ENCODE measurements around the gene EXOC6B.

The EXOC6B gene

GRCh38 chr2:72235497-72236415, 590.1 kb downstream of the EXOC6B start:
- DNase-seq (ENCODE audit: low read depth in 4 of 4, low spot score in 1 of 4): no peak

GRCh38 chr2:72233211-72233610, 592.6 kb downstream of the EXOC6B start:
- DNase-seq (ENCODE audit: low read depth in 4 of 4, low spot score in 1 of 4): no peak

- no peak for DNase-seq (ENCODE audit: low read depth in 4 of 4, low spot score in 1 of 4)
Measured at GRCh38 chr2:72222829-72223564, 602.8 kb downstream of the EXOC6B start.

GRCh38 chr2:72220170-72220569, 605.7 kb downstream of the EXOC6B start:
- no peak for DNase-seq (ENCODE audit: low read depth in 4 of 4, low spot score in 1 of 4)

DNA sequence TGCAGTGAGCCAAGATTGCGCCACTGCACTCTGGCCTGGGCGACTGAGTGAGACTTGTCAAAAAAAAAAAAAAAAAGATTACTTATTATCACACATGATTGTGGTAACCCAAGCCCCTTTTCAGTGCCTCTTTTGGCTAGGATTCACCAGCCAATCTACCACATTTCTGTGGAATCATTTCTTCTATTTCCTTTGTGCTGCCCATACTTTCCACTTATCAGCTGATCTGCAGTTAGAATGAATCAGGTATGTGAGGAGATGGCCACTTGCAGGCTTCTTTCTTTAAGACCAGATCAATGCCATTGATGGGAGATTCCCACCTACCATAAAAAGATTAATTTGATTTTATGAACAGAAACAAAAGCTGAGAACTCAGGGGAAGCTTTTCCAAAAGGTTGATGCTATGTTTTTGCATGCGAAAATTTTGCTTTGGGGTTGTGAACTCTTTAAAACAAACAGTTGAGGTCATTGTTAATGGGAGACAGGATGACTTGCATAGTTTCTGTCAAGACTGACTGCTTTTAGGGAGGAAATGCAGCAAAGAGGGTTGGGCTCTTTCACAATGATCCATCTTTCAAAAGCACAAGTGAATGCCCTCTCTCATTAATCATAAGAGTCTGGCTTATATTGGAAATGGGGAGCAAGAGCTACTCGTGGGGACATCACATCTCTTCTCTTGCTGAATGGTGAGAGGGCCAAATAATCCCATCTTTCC, 611.2 kb downstream of the EXOC6B start:
- DNase-seq (ENCODE audit: low read depth in 4 of 4, low spot score in 1 of 4): no peak

GRCh38 chr2:72212486-72212855, 613.4 kb downstream of the EXOC6B start:
- no peak for DNase-seq (ENCODE audit: low read depth in 4 of 4, low spot score in 1 of 4)

DNA sequence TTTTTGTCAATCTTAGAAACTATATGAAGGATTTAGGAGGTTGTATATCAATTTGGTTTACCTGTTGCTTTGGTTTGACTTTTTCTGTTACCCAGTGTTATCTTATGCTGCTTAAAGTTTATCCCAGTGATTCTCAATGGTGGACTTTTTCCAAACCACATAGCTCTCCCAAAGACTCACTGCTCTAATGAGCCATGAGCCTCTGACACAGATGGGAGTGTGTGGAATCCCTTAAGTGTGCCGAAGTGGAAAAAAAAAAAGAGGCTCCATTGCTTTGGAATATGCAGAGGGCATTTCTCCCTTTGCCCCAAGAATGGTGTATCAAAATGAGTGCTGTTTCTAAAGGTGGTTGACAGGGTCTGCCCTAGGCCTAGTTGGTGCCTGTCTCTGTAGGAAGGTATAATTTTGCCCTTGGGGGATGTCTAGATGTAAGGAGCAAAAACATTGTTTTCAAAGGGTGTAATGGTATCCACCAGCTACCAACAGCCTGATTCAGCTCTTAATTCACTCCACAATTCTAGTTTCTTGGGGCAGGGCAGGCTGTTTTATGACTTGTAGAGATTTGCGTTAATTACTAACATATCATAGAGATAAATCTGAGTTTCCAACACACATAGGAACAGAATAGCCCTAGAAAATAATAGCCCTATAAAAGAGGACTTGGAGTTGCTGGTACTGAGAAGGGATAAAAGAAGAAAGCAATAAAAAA, 613.9 kb downstream of the EXOC6B start:
- DNase-seq (ENCODE audit: low read depth in 4 of 4, low spot score in 1 of 4): no peak

DNA sequence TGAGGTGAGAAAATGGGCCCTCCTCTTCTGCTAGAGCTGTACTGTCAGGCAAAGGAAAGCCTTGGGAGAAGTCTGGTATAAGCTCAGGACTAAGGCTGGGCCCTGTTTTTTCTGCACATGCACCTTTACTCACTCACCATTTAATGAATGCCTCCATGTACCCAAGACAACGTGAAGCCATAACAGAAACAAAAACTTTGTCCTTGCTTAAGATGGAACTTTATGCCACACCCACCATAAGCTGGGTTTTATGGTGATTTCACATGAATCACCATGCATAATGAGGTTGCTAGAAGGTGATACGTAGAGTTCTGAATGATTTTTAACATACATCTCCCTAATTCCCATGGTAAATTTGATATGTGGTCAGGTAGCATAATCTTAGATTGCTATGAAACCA, 614.5 kb downstream of the EXOC6B start:
- no peak for DNase-seq (ENCODE audit: low read depth in 4 of 4, low spot score in 1 of 4)

- no peak for DNase-seq (ENCODE audit: low read depth in 4 of 4, low spot score in 1 of 4)
Measured at GRCh38 chr2:72210470-72210869, 615.4 kb downstream of the EXOC6B start.

GRCh38 chr2:72208225-72208624, 617.6 kb downstream of the EXOC6B start:
- DNase-seq (ENCODE audit: low read depth in 4 of 4, low spot score in 1 of 4): no peak

- DNase-seq (ENCODE audit: low read depth in 4 of 4, low spot score in 1 of 4): no peak
Measured at GRCh38 chr2:72207334-72207733, 618.5 kb downstream of the EXOC6B start.

DNA sequence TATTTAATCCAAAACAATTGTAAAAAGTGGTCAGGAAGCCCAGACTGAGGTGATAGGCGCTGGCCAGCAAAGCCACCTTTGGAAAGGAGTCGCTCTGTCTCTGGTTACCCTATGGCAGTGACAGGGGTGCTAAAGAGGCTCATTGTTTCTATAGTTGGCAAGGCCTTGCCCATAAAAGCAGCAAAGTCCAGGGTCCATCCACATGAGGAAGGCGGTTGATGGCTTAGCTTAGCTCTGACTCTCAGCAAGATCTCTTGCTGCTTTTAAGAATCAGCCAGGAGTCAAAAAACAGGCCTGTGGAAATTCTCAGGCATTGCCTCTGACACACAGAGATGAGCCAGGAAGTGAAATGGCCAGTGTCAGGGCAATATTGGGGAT, 620.3 kb downstream of the EXOC6B start:
- DNase-seq (ENCODE audit: low read depth in 4 of 4, low spot score in 1 of 4): no peak

DNA sequence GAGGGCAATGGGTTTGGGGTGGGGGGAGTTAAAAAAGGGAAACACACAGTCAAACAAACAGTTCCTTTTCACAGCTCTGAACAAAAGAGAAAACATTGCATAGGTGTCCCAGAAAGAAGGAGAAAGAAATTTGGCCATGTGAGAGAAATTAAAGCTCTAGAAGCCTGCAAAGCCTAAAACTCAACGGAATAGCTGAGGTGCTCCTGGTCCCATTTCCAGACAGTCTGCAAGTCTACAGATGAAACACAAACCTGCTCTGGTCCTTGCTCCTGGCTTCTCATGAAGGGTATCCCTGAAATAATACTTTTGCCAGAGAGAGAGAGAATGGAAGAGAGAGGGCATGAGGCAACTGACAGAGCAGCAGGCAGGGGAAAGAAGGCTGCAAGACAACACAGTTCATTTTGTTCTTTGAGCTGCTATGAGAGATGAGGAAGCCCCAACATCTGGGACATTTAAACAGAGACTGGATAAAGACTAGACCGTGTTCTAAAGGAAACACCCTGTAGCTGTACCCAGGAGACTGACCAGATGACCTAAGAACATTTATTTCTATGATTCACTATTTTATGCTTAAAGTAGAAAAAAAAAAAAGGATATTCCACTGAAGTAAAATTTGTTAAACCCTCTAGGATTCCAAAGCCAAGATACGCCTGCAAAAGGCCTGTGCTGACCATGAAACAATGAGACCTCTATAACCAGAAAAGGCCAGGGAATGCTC, 620.9 kb downstream of the EXOC6B start:
- no peak for DNase-seq (ENCODE audit: low read depth in 4 of 4, low spot score in 1 of 4)

DNA sequence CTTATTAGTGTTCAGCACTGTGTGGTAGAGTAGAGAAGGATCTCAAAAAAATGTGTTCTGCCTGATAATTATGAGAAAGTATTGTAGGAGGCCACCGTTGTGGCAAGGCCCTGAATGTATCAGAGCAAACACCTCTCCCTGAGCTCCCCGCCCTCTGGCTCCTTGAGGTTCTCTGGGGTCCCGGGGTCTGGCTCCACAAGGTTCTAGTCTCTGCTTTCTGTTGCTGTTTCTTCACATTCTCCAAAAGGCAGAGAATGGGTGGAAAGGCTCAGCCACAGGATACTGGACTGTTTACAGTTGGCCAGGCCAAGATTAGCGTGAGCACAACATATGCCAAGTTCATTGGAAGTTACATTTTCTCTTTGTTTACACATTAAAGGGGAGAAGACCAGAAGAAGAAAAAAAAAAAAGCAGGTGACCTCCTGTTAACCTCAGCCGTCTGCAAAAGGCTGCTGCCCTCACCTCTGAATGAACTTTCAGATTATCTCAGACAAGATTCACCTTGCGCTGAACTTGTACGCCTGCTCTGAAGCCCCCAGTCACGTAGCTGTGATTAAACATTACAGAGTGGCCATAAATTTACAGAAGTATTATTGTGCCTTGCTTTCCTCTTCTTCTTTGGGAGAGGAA, 621.6 kb downstream of the EXOC6B start:
- no peak for DNase-seq (ENCODE audit: low read depth in 4 of 4, low spot score in 1 of 4)

DNA sequence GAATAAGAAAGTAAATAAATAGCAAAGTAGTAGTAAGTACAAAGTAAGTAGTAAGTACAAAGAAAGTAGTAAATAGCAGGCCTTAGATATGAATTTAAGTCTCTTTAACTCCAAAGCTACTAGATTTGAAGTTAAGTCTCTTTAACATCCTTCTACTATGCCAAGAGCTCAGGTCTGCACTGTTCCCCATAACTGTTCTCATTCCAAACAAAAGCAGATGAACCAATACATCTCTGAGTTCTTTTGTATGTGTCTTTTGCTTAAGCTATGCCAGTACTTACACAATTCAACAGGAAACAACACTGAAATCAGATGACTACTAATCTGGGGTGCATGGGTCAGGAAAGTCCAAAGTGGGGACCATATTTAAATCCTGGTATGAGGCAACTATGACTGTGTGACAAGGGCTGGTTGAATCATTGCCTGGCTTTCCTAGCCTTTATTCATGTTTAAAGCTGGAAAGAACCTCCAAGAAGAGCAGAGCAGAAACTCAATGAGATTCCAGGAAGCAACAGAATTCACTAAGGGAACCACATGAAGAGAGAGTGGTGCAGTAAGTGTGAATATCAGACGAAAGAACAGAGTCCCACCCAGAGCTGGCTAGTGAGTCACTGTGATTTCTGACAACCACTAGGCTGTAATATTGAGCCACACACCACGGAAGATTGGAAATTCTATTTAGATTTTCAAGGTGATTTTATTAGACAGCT, 627.1 kb downstream of the EXOC6B start:
- DNase-seq (ENCODE audit: low read depth in 4 of 4, low spot score in 1 of 4): no peak

GRCh38 chr2:72193723-72194122, 632.1 kb downstream of the EXOC6B start:
- no peak for DNase-seq (ENCODE audit: low read depth in 4 of 4, low spot score in 1 of 4)

DNA sequence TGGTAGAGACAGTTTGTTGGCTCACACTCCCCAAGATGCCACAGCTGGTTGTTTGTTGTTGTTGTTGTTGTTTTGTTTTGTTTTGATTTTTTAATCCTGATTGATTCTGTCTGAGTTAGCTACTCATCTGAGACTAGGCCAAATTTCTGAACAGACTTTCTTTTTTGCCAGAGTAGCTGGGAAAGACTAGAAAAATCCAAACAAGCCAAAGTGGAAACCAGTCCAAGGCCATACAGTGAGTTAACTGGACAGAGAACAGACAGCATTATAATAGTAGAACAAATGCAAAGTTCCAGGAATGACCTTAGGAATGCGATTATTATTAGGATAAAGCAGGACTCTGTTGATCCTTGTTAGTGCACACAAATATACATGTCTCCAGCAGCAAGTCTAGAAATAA, 634.4 kb downstream of the EXOC6B start:
- no peak for DNase-seq (ENCODE audit: low read depth in 4 of 4, low spot score in 1 of 4)

DNA sequence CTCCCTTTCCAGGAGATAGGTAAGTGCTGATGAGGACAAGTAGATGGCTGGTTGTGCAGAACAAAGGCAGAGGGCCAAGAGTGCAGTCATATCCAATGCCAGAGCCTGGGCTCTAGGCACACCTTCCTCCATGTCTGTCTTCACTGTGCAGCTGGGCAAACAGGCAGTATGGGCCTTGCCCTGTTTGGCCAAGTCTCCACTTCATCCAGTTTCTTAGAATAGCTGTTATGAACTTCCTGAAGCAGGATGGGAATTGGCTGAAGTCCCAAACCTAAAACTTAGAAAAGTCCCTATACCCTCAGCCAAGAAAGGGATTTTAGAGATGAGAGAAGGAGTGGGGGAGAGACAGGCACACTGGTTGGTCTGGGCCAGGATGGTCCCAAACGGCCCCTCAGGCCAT, 640.6 kb downstream of the EXOC6B start:
- DNase-seq (ENCODE audit: low read depth in 4 of 4, low spot score in 1 of 4): no peak

DNA sequence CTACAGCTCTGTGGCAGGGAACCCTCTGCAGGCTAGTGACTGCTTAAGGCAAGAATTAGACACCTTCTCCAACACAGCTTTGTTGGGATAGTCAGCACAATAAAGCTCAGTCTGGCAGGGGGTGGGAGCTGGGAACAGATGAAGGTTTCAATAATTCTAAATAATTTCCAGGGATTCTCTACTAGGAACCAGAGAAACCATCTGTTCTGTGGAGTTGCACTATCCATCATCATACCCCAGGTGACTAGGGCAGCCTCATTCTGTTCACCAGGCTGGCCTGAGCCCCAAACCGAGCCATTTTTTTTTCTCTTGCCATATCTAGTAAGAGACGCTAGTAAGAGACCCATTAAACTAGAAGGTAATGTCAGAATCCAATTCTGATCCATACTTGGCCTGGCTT, 642.4 kb downstream of the EXOC6B start:
- DNase-seq (ENCODE audit: low read depth in 4 of 4, low spot score in 1 of 4): no peak

- DNase-seq (ENCODE audit: low read depth in 4 of 4, low spot score in 1 of 4): no peak
Measured at GRCh38 chr2:72183016-72183415, 642.8 kb downstream of the EXOC6B start.
